ENCODE data around the gene PIGK. TPM values are rescaled to one million over a fixed set of nuclear protein-coding genes. Genes with fewer than 3 reads are reported as not detected.

The PIGK gene
- total and polyA plus RNA-seq, 2 of the 4 experiments (the other 2 are of a cell fraction) = 15.6 to 21.2 TPM

- Histone ChIP-seq H2AFZ (replicated peaks; ENCODE audit: low read length, poor library complexity) (no peak overlapping the region), H3K27me3 (ENCODE audit: control insufficient read depth, insufficient read depth, low read length) (no peaks in the 10 kb centered on the region), H2BK15ac (ENCODE audit: low read depth, low read length) (no peak overlapping the region), H3K9ac (ENCODE audit: low read depth, low read length) (no peak overlapping the region), H3K27ac (ENCODE audit: insufficient read depth, low read length) (no peak overlapping the region), H4K20me1 (ENCODE audit: insufficient read depth, low read length) (no peaks in the 10 kb centered on the region), H3K79me1 (ENCODE audit: low read depth in 1 of 2, low read length in 2 of 2) (no peaks in the 10 kb centered on the region), H3K4me1 (ENCODE audit: control insufficient read depth, insufficient read depth, low read length) (no peaks in the 10 kb centered on the region), H2BK20ac (ENCODE audit: low read depth, low read length) (no peak overlapping the region), H3K23ac (ENCODE audit: low read depth, low read length) (no peak overlapping the region), H2AK5ac (ENCODE audit: low read depth, low read length) (no peak overlapping the region), H4K5ac (ENCODE audit: low read depth, low read length) (no peak overlapping the region), H3K9me1 (ENCODE audit: insufficient read depth, low read length) (no peaks in the 10 kb centered on the region), H4K8ac (ENCODE audit: low read depth in 2 of 2, low read length in 2 of 2) (no peak overlapping the region), H3K4me2 (ENCODE audit: low read depth, low read length) (no peak overlapping the region), H3K56ac (ENCODE audit: extremely low read depth, insufficient read depth, low read length) (no peak overlapping the region), H3K9me3 (ENCODE audit: control insufficient read depth, insufficient read depth, low read length) (no peaks in the 10 kb centered on the region), H3K36me3 (ENCODE audit: control insufficient read depth, insufficient read depth, low read length) (no peaks in the 10 kb centered on the region), H4K91ac (ENCODE audit: insufficient read depth, low read depth, low read length) (no peak overlapping the region), H3K14ac (replicated peaks; ENCODE audit: low read depth, low read length) (no peak overlapping the region), H2BK120ac (ENCODE audit: low read depth, low read length) (no peak overlapping the region), H2AK9ac (replicated peaks; ENCODE audit: low read depth, low read length, poor library complexity) (no peak overlapping the region), H2BK5ac (ENCODE audit: low read depth, low read length, poor library complexity, severe bottlenecking) (no peak overlapping the region), H3K4ac (ENCODE audit: low read depth, low read length) (no peak overlapping the region), H3K4me3 (ENCODE audit: insufficient read depth, low read depth, low read length) (no peak overlapping the region), H3K18ac (ENCODE audit: low read depth, low read length) (no peak overlapping the region)
- ATAC-seq (ENCODE audit: low read depth) (no peak), DNase-seq (no peak)
- CTCF ChIA-PET = no interaction called here
- dilution Hi-C loops (cut with HindIII; ENCODE audit: low sequenced_read_pairs, unreplicated experiment) (no loop called here), intact Hi-C loops (cut with micrococcal nuclease) (no loop called here), in situ Hi-C loops (cut with MboI; ENCODE audit: low sequenced_read_pairs) (no loop called here)
- WGBS, 2 experiments (ENCODE audit: extremely low coverage in 2 of 2, insufficient read length in 1 of 2) = no CpG with 5 or more reads among the region's 1 CpG
- POLR2A ChIA-PET (ENCODE audit: unreplicated experiment) = no interaction called here
- TF ChIP-seq NFE2L2 (IDR thresholded peaks at IDR 0.05; ENCODE audit: low read depth, low read length) (no peak), MXI1 (IDR thresholded peaks at IDR 0.05; ENCODE audit: borderline replicate concordance, low read depth, low read length) (no peak), MAZ (IDR thresholded peaks at IDR 0.05; ENCODE audit: borderline replicate concordance, low read depth, low read length) (no peak), CHD1 (IDR thresholded peaks at IDR 0.05; ENCODE audit: low read depth, low read length) (no peak), RAD21 (IDR thresholded peaks at IDR 0.05; ENCODE audit: low read length) (no peak), BHLHE40 (IDR thresholded peaks at IDR 0.05; ENCODE audit: low read depth, low read length) (no peak), RFX5 (IDR thresholded peaks at IDR 0.05; ENCODE audit: low read depth, low read length) (no peak), FOS (IDR thresholded peaks at IDR 0.05; ENCODE audit: low read depth, low read length) (no peak), MAFK (IDR thresholded peaks at IDR 0.05; ENCODE audit: low read depth, low read length) (no peak), CTCF (conservative IDR thresholded peaks at IDR 0.05; ENCODE audit: low read depth, low read length) (no peak), CEBPB (IDR thresholded peaks at IDR 0.05; ENCODE audit: low read depth, low read length) (no peak), USF2 (IDR thresholded peaks at IDR 0.05; ENCODE audit: low read depth, low read length) (no peak), SMC3 (IDR thresholded peaks at IDR 0.05; ENCODE audit: low read depth, low read length) (no peak), ELK1 (IDR thresholded peaks at IDR 0.05; ENCODE audit: borderline replicate concordance, low read depth, low read length) (no peak), RCOR1 (IDR thresholded peaks at IDR 0.05; ENCODE audit: insufficient replicate concordance, low read length) (no peak)
- BruUV-seq (replicated peaks) = no TSS peak
Observed at GRCh38 chr1:77234096-77234495, 14.9 kb upstream of the PIGK start.

Measured in IMR-90 (cell line).